HG03442 (cell line): ENCODE measurements around the gene TK1.
"Not testable (repeated sequence)": the region's sequence is repeated elsewhere in the genome, so short reads cannot be mapped to it uniquely, and the experiment has no call there.

Source experiments
- ATAC-seq: cut with Tn5 transposase; IDR thresholded peaks from one replicate; pipeline ENCODE4 v1.9.1; 2021; ENCODE audit warnings: mild to moderate bottlenecking, moderate library complexity; ENCODE audit not compliant: unreplicated experiment

The TK1 gene

DNA sequence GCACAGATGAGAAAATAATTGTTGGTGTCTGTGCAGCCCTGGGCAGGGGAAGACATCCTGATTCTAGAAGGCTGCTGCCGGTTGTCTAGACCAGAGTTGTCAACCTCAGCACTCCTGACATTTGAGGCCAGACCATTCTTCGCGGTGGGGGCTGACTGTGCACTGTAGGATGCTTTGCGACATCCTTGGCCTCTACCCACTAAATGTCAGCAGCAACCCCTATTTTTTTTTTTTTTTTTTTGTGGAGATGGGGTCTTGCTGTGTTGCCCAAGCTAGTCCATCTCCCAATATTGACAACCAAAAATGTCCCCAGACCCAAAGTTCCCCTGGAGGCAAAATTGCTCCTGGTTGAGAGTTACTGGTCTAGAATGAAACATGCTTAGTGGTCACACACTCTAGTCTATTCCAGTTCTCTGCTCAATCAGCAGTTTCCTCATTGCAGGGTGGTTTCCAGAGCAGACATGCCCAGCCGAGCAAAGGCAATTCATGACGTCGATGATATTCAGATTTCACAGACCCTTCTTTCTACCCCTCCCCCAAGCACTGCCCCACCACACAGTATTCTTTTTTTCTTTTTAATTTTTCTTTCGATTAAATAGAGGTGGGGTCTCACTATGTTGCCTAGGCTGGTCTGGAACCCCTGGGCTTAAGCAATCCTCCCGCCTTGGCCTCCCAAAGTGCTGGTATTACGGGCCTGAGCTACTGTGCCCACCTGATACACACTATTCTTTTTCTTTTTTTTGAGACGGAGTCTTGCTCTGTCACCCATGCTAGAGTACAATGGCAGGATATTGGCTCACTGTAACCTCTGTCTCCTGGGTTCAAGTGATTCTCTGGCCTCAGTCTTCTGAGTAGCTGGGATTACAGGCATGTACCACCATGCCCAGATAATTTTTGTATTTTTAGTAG is 31.7 kb downstream of the TK1 start:
- ATAC-seq = no peak

DNA sequence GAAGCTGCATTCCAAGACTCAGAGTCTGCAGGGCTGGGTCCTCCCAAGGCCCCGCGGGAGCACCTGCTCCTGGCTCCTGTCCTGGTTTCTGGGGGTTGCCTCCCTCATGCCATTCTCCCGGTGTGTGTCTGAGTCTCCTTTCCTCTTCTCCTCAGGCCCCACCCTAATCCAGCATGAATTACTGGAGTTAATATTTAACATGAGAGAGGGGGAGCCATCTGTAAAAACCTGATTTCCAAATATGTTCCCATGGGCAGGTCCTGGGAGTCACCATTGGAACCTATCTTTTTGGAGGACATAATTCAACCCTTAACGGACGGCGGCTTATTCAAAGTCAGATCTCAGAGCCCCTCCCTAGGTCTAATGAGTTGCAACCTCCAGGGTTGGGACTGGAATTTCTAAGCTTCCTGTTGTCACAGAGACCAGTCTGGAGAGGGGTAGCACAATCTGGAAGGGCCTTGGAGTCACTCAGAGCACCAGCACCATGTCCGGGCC is 35.3 kb downstream of the TK1 start:
- no peak for ATAC-seq

- no peak for ATAC-seq
Observed at GRCh38 chr17:78148286-78149016, 38.4 kb downstream of the TK1 start.

DNA sequence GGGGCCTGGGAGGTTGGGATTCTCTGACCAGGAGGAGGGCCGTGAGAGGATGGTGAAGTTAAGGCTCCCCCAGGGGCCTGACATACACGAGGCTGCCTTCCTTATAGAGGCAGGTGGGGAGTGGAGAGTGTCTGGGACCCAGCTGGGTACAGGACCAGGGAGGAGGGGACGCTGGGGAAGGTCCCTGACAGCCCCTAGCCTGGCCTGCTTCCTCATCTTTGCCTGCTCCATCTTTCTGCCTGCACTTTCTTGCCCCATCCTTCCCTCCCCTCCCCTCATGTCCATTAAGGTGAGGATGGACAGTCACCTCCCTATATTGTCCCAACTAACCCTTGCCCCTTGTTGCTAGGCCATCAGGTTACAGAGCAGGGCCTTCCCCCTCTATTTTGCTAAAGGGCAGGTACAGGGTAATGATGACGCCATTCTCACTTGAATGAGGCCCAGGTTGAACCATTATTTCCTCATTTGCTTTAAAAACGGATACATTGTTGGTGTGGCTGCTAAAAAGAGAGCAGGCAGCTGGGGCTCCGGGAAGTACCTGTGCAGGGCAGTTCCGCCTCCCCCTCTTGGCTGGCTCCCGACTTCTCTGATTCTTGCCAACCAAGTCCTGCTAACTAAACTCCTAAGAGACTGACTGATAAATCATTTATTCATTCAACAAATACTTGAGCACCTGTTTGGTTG is 39.4 kb downstream of the TK1 start:
- ATAC-seq = no peak

GRCh38 chr17:78146881-78147280 is 40.0 kb downstream of the TK1 start:
- ATAC-seq = no peak

DNA sequence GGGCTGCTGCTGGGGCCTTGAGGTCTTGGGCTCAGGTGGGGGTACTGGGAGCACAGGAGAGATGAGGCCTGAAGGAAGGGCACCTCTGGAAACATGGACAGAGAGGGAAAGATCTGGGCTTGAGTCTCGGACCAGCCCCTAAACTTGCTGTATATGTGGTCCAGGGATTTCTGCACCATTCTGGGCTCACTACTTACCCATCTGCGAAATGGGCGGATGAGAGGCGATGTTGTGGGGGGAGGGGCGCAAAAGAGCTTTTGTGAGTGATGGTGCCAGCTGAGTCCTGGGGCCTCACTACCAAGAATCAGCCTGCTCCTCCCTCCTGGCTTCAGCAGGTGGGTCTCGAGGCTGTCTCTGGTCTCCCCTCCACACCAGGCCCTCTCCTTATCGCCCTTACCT is 40.4 kb downstream of the TK1 start:
- no peak for ATAC-seq

GRCh38 chr17:78144736-78145641 is 41.9 kb downstream of the TK1 start:
- ATAC-seq = no peak

GRCh38 chr17:78144147-78144719 is 42.6 kb downstream of the TK1 start:
- ATAC-seq = no peak

- no peak for ATAC-seq
Observed at GRCh38 chr17:78143214-78144146, 43.4 kb downstream of the TK1 start.

GRCh38 chr17:78142119-78142861 is 44.6 kb downstream of the TK1 start:
- ATAC-seq = no peak

GRCh38 chr17:78141437-78142118 is 45.3 kb downstream of the TK1 start:
- ATAC-seq = no peak

DNA sequence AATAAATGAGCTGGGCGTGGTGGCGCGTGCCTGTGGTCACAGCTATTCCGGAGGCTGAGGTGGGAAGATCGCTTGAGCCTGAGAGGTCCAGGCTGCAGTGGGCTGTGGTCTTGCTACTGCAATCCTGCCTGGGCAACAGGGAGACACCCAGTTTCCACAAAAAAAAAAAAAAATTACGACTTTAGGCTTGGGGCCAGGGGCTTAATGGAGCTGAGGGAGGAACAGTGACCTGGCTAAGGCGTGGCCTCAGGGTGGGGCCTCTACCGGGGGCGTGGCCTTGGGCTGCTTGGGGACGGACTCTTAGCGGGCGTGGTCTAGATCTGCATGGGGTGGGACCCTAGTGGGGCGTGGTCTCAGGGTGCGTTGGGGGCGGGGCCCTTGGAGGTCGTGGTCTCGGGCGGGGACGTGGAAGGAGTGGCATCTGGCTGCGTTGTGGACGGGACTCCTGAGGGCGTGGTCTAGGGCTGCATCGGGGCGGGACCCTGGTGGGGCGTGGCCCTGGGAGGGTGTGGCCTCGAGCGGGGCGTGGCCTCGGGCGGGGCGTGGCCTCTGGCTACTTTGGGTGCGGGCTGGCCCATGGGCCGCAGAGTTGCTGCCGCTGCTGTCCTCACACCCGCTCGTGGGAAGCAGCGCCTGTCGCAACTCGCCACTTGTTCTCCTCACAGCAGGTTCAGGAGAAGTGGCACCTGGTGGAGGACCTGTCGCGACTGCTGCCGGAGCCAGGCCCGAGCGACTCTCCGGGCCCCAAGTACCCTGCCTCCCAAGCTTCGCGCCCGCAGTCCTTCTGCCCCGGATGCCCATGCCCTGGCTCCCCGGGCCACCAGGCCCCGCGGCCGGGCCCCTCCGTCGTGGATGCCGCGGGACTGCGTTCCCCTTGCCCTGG is 46.4 kb downstream of the TK1 start:
- peak; percentile 73 for ATAC-seq

DNA sequence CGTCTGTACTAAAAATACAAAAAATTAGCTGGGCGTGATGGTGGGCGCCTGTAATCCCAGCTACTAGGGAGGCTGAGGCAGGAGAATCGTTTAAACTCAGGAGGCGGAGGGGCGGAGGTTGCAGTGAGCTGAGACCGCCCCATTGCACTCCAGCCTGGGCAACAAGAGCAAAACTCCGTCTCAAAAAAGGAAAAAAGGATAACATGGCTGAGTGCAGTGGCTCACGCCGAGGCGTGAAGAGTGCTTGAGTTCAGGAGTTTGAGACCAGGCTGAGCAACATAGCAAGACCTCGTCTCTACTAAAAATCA is 47.0 kb downstream of the TK1 start:
- not testable (repeated sequence) for ATAC-seq

- no peak for ATAC-seq
Observed at GRCh38 chr17:78138204-78139060, 48.4 kb downstream of the TK1 start.

DNA sequence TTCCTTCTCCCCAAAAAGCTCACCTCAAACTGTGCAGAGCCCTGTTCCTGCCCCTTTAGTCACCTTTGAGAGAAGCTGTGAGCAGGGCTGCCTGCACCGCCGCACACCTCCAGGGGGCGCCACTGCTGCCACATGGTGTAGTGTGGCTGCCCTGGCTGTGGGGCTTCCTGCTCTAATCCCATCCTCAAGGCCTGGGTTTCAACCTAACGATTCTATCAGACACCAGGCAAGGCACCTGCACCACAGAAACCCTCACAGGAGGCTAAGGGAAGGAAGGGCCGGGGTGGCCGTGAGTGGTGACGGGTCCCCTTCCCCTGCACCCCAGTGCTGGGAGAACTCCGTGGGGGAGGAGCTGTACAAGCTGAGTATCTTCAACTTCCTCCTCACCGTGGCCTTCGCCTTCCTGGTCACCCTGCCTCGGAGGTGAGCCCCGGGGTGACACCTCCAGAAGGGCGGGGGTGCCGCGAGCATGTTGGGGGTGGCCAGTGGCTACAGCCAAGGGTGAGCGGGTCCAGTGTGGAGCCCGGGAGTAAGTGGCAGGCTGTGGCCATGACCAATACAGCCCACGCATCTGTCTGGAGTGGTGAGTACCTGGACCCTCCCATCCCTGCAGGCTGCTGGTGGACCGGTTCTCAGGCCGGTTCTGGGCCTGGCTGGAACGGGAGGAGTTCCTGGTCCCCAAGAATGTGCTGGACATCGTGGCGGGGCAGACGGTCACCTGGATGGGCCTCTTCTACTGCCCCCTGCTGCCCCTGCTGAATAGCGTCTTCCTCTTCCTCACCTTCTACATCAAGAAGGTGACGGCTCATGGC is 49.3 kb downstream of the TK1 start:
- ATAC-seq = no peak
